OCI-LY3 (cell line): ENCODE results near the gene SPECC1L.

Source experiments
- CTCF ChIP-seq: fragments of 200-600, 300-600 bp; sonication (generic); IDR thresholded peaks from 2 replicates; pipeline ENCODE4 v1.5.1; 2014; ENCODE audit warnings: antibody characterized with exemption, low read length, low read depth
- EZH2phosphoT487 ChIP-seq: fragments of 200-600 bp; shearing (Covaris generic); IDR thresholded peaks from 2 replicates; pipeline ENCODE4 v1.6.1; 2018; ENCODE audit warnings: antibody characterized with exemption, mixed run types, low read depth

- TF ChIP-seq CTCF (no peak), EZH2phosphoT487 (no peak)
Observed at GRCh38 chr22:24433828-24434470, 163.3 kb downstream of the SPECC1L start.
